ENCODE results near the gene TP53BP2.

DNA sequence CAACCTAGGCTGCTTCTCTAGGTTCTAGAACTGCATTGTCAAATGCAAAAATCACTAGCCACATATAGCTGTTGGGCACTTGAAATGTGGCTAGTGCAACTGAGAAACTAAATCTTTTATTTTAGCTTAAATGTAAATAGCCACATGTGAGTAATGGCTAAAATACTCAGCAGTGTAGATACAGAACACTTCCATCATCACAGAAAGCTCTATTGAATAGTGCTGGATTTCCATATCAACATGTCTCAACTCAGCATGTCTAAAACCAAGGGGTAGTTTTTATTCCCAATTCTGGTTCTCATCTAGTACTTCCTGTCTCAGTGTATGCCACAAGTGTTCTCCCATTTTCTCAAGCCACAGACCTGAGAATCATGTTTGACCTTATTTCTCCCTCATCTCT lies 7.5 kb upstream of the TP53BP2 start:
- TF ChIP-seq CTCF (IDR thresholded peaks at IDR 0.05) (no peak), POLR2A (IDR thresholded peaks at IDR 0.05) (no peak)

Measured in uterus (tissue), 2 donors.